ENCODE data around the gene ZFHX3.

Gene ZFHX3

DNA sequence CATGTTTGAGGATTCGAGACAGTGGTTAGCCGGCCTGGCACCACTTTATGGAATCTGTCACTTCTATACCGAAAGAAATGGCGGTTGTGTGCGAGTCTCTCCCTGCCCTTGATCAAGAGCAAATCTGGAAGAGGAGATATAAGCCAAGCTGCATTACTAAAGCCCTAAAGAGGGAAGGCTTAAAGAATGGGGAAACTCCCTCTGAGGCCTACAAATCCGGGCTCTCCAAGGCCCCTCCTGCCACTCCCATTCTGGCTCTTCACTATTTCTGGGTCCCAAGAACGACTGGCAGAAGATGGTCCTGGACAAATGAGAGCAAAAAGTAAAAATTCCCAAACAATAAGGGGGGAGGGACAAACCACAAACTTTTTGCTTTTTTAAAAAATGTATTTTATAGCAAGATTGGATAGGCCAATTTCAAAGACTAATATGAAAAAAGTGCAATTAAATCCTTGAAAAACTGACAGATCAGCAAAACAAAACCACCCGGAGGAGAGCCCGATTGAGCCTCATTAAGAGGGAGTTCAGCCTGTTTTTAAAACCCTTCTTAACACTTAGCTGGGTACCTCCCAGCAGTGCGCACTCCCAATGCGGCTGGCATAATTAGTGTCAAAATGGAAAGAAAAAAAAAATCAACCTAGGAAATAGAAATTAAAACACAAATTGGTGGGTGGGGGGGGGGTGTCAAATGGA lies 193.5 kb downstream of the ZFHX3 start:
- in situ Hi-C loops (cut with MboI; ENCODE audit: low sequenced_read_pairs): no loop called here

DNA sequence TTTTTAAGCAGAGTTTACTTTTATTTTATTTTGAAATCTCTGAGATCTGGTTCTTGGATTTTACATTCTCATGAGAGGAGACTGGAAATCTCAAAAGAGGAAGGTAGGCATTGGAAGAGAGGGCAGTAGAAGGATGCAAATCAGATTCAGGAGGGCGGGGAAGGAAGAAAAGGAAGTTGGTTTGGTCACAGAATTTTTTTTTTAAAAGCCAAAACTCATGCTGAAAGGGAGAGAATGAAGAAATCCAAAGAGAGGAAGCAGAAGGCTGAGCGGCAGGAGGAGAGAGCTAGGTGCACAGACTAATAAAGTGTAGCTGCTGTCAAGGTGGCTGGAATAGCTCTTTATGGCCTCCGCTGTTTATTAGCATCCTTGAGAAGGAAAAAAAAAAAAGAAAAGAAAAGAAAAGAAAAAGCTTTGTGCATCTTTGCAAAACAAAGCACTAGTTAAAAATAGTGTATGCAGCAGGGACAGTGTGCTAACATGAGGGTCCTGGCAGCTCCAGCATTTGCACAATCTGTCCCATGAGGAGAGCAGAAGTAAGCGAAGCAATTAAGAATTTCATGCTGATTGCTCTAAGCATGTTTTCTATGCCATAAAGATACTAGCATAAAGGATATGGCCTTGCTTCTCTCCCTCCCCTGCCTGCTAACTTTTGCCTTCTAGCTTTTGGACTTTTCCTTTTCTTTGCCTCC lies 194.2 kb downstream of the ZFHX3 start:
- in situ Hi-C loops (cut with MboI; ENCODE audit: low sequenced_read_pairs): no loop called here

DNA sequence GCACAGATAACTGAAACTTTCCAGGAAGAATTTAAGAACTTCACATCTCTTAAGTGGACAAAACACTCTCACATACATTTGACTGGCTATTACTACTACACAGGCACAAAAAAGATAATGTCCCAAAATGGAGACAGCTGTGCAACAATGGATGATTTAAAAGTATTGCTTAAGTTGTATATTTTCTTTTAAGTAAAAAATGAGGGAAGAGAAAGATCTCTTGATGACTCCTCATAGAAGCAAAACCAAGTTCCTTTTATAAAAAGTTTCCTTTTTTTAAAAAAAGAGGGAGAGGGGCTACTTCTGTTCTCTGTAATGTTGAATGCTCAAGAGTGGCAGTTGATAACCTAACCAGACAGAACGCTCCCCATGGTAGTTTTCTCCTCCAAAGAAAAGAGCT lies 195.5 kb downstream of the ZFHX3 start:
- in situ Hi-C loops (cut with MboI; ENCODE audit: low sequenced_read_pairs): no loop called here

DNA sequence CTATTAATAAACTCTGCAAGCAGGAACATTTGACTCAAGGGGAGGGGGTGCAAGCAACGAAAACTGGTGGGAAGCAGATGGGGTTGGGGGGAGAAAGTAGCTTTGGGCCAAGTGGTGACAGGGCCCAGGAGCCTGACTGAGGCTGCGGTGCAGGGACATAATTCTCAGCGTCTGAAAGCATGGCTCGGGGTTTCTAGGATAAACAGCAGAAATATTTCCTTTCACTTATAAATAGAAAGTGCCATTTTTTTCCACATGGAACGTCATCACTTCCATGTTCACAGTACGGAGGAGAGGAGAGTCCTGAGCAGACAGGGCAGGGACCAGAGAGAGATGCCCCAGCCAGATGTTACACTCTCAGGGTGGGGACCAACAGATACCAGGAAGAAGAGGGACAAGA lies 197.1 kb downstream of the ZFHX3 start:
- in situ Hi-C loops (cut with MboI; ENCODE audit: low sequenced_read_pairs): no loop called here

DNA sequence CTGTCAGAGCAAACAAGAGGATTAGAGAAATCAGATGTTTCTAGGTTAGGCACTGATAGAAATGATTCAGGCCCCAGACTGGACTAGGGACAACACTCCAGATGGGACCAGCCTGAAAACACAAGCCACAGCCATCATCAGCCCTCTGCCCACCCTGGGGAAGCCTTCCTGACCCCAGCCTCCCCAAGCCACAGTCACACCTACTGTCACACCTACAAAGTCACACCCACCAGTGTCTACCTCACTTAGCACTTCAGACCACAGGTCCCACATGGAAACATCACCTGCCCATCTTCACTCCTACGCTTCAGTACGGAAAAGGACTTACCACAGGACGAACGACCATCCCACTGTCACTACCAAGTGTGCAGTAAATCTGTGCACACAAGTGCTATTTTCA lies 197.9 kb downstream of the ZFHX3 start:
- in situ Hi-C loops (cut with MboI; ENCODE audit: low sequenced_read_pairs): no loop called here

DNA sequence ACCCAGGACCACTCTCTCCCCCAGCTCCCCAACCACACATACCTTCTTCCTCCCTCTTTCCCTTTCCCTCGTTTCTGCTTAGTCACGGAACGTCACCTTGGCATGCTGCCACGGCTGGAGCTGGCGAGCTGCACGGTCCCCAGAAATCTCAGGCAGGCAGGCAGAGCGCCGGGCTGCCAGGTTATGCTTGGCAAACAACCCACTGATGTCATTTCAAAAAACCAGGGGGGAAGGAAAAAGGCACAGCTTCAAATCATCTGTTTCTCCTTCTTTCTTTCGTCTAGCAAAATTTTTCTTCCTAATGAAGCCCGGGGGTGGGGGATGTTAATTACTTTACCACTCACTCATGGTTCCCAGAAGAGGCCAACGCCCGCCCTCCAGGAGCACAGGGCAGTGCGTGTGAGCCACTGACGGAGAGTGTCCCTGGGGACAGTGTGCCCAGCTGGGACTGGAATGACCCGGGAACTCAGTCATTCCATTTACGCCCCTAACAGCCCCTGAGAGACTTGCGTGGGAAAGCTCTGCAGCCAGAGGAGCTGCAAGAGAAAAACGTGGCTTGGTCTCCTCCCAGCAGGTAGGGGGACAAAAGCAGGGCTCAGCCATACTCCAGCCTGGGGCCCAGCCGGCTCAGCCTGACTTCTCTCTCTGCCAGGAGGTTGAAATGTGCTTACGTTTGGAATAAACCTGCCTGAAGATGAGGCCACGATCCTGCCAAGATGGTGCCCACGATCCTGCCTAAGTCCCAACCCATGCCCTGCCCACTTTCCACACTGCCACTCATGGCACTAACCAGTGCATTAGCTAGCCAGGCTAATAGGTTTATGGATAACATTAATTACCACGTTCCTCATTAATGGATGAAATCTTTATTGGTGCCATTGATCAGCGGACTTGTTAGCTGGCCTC lies 198.9 kb downstream of the ZFHX3 start:
- in situ Hi-C loops (cut with MboI; ENCODE audit: low sequenced_read_pairs): no loop called here

DNA sequence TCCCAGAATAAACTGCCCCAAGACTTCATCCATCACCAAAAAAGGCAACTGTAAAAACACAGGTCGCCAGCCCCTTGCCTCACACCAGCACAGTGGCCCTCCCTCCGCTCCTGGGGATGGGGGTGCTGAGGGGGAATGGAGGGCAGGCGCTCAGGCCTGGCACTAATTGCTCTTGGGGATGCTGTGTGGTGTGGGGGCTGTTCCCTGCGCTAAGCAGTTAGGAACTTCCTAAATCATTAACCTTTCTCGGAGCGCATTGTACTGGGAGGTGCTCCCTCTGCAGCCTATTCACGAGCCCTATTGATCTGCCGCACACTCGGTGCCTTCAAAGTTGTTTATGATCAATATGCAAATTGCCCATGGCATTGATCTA lies 199.9 kb downstream of the ZFHX3 start:
- in situ Hi-C loops (cut with MboI; ENCODE audit: low sequenced_read_pairs): no loop called here

DNA sequence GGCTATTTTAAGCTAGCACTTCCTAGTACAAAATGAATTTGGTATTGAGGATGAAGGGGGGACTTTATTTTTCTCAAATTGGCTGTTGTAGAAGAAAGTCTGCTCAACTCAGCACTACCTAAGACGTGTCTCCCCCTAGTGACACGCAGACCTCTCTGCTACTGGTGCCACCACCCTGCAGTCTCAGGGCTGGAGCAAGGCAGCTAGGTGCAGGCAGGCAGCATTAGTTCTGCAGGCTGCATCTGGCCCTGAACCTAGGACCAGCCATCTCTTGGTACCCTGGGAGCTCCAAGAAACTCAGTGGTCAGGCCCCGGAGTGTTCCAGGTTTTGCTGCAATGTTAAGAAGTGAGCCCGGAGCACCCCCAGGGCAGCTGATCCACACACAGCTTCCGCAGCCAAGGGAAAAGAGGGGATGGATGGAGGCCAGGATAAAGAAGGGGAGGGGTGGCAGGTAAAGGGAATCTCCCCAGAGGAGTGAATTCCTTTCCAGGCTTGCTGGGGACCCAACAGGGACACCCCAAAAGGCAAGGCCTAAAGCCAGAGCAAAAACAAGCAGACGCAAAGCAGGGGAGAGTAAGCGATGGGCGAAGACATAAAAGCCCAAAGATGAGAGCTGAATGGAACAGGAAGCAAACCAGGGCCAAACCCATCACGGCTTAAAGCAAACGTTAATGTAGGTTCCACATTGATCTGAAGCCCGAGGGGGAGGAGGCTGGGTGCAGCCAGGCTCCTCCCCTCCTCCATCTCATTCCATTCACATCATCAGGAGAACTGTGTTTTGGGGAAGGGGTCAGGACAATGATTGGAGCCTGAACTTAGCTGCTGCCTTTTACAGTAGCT lies 200.5 kb downstream of the ZFHX3 start:
- in situ Hi-C loops (cut with MboI; ENCODE audit: low sequenced_read_pairs): no loop called here

DNA sequence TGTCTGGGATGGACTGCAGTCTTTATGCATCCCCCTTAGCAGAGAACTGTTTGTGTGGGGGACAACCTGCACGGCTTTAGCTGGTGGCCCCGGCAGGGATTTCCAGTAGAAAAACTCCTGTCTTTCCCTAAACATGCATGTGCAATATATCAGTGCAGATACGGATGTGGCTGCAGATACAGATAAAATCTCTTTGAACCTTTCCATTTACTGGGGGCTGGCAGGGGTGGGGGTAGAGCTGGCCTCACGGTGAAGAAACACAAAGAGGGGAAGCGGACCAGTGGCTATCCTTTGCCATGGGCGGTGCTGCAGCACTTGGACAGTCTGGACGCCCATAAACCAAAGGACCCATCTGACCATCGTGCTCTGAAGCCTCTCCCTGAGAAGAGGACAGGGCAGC lies 201.3 kb downstream of the ZFHX3 start:
- in situ Hi-C loops (cut with MboI; ENCODE audit: low sequenced_read_pairs): no loop called here

DNA sequence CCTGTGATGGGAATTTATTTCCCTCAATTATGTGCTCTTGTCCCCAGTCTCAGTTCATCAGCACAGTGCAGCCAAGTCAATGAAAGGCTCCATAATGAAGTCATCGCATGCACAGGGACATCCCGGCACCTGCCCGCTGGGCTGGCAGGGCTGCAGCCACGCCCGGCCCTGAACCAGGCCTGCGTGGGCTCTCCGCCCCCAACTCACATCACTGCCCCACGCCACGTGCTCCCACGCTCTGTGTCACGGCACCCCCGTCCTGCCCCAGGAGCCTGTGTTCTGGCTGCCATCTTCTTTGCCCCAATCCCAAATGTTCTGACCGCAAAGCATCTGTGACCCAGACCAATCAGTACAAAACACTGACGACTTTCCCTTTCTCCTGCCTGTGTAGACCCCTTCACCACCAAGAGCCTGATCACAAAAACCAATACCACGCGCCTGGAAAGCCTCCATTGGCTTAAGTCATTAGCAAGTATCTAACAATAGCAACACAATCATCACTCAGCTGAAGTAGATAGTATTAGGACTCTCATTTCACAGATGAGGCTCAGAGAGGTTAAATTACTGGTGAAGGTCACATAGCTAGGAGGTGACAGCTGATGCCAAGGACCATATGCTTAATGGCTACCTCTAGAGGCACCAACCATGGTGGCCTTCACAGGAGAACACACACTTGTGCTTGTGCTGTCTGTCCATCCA lies 202.5 kb downstream of the ZFHX3 start:
- in situ Hi-C loops (cut with MboI; ENCODE audit: low sequenced_read_pairs): no loop called here

DNA sequence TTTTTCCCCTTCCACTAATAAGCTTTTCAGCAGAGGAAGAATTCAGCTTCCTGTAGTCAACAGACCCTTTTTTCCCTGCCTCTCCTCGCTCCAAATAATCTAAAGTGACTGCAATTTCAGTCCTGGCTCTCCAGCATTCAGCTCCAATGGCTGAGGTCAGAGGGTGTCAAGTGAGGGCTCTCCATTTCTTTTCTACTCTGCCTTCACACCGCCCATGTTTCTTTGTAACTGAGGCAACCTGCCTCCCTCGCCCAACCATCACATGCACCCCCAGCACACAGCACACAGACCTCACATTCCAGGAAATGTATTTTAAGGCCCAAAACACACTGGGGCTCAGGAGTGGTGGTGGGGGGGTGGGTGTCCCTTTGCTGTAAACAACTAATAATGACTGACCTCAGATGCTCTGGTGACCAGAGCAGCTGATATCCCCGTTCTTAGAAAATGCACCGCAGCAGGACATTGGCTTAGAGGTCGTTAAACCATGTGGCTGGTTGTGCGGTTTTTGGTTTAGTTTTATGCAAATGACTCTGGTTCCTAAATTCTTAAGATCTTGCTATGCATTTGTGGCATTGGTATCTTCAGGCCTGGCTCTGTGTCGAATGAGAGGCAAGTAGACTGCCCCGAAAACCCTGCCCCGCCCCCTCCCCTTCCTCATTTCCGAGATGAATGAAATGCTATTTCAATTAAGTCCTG lies 203.6 kb downstream of the ZFHX3 start:
- in situ Hi-C loops (cut with MboI; ENCODE audit: low sequenced_read_pairs): no loop called here

DNA sequence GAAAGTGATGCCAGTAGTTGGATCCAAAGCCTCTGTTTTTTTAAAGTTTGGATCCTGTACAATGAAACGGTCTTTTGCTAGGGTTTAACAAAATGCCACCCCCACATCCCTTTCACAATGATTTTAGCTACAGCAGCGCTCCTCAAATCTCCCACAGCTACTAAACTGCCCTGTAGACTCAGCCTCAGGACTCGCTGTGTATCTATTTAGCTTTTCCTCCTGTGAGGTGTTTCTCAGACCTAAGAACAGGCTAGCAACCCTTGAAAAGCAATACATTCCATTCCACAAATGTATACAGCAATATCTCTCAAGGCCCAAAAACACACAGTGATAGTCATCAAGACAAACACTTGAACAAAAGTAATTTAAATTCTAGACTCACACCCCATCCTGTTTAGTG lies 206.4 kb downstream of the ZFHX3 start:
- in situ Hi-C loops (cut with MboI; ENCODE audit: low sequenced_read_pairs): no loop called here

DNA sequence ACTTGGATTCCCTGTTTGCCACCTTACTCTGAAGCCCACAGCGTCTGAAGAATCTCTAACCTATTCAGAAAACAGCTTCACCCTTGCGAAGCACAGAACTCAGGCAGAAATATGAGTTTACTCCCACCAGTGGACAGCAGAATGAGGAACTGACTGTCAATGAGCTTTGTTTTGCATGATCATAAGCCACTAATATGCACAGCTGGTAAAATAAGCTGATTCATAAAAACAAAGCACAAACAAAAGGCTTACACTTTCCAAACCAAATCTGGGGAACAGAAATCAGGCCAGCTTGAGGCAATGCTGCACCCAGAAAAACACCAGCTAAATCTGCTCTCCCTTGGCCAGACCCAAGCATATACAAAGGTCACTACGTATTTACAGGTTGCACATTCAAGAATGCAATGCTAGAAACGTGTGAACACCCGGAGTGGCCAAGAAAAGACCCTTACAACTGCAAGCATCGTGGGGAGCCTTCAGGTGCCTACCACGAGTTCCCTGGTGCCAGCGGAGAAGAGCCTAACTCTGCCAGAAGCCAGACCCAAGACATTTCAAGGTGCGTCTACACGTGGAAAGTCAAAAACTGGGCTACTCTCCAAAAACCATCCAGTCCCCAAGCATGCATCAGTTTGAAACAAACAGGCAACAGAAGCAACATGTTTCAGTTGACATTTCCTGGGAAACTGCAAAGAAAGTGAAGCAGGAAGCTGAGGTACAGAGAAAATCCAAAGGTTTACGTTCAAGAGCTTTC lies 207.1 kb downstream of the ZFHX3 start:
- in situ Hi-C loops (cut with MboI; ENCODE audit: low sequenced_read_pairs): no loop called here

DNA sequence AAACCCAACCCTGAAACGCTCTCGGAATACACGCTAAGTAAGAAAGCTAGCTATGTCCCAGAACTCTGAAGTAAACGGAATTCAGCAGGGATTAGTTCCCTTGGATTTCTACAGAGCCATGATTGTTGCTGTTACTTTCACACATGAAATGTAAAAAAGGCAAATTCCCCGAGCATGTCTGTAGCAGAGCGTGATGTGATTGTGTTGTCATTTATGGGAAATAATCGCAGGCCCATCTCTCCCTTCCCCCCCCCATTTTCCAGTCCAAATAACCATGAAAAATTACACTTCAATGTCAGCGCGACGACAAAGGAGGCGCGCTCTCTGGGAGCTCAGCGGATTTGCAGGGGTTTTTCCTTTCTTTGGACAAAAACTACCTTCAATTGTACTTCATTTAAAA lies 209.0 kb downstream of the ZFHX3 start:
- in situ Hi-C loops (cut with MboI; ENCODE audit: low sequenced_read_pairs): no loop called here

DNA sequence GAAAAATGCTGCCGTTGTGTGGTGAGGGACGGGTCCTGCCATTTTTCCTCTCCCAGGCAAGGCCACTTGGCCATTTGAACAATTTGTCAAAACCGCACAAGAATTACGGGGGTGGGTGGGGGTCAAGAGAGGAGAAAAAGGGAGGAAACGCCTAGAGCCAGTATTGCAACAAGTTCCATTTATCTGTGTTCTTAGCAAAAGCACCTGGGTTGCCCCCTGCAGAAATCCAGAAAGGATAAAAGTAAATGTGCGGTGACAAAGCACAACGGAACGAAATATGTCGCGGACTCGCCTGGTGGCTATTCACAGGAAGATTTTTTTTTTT lies 209.4 kb downstream of the ZFHX3 start:
- in situ Hi-C loops (cut with MboI; ENCODE audit: low sequenced_read_pairs): no loop called here

DNA sequence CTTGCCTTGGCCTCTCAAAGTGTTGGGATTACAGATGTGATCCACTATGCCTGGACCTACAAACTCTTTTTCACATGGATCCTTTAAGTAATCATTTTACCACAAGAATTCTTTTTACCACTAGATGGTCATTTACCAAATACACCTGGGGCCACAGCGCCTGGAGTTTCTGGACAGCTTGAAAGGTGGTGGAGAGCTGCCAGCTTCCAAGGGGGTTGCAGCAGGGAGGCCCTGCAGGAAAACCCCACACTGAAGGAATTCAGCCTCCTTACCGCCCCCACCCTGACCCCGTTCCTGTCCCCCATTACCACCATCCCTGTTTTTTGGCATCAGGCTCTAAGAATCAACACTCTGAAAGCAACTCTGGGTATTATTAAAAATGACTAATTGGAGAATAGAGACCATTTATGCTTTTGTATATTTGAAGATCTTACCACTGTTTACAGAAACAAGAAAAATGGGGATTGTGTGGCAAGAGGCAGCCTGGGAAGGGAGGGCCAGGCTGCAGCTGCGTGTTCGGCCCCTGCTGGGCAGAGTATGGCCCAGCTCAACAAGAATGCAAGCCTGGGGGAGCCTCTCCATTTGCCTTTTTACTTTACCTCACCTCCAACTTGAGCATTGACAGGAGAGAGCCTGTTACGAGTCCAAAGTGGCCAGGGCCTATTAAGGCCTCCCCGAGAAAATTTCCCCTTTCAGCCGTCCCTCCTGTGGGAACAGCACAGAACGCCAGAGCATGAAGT lies 209.9 kb downstream of the ZFHX3 start:
- in situ Hi-C loops (cut with MboI; ENCODE audit: low sequenced_read_pairs): no loop called here

DNA sequence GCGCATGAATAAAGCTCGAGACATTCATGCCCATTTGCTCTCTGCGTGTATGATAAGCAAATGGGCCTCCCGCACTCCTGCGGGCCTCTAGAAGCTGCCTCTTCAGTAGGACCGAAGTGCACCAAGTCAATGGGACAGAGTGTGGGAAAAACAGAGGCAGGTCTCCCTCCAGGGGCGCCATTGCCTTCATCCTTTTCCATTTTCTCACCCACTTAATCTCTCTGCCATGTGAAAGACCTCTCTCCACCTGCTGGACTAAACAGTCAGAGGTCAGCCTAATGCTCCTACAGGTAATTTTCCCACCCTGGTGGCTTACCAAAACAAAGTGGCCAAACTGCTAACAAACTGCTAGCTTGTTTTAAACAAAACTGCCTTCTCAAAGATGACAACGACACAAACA lies 210.9 kb downstream of the ZFHX3 start:
- in situ Hi-C loops (cut with MboI; ENCODE audit: low sequenced_read_pairs): no loop called here

DNA sequence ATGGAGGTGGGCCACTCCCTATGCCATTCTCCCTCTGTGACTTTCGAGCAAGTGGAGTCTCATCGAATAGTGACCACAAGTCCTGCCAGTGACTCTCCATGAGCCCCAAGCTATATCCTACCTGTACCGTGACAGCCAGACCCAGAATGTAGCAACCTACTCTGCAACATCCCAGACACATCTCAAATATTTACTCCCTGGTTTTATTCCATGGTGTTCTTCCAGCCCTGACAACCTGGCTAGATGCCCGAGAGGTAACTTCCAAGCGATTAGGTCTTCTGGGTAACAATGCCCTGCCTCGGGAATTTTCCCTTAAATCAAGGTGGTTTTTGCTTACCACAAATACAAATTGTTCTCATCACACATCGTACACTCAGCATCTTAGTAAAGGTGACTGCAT lies 211.7 kb downstream of the ZFHX3 start:
- in situ Hi-C loops (cut with MboI; ENCODE audit: low sequenced_read_pairs): no loop called here

DNA sequence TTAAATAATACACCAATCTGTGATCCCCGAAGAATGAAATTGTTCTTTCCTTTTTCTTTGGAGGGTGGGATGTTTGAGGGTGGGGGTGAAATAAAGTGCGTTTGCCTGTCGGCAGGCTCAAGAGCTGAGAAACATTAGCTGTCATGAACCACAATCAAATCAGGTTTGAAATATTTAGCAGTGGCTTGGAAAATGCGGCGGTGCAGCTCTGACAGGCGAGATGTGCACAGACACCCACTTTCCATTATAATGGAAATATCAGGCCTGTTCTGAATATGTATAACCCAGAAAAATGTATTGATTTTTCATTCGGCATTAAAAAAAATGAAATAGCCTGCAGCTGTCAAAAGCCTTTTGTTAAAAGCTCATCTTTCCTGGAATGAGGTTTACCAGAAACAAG lies 212.8 kb downstream of the ZFHX3 start:
- in situ Hi-C loops (cut with MboI; ENCODE audit: low sequenced_read_pairs): no loop called here

Measured in HL-60/S4 treated with phorbol 12-myristate 13-acetate at 8.2 ng/mL for 4 days and 3 days (cell line).